Measurements from ENCODE around the gene AGBL4. TPM values are rescaled to one million over a fixed set of nuclear protein-coding genes. Genes with fewer than 3 reads are reported as not detected.

The AGBL4 gene
- total and polyA plus RNA-seq, 2 of the 4 experiments (the other 2 are of a cell fraction), result not detected

- intact Hi-C loops (cut with micrococcal nuclease), result no loop called here
- no CpG with 5 or more reads among the region's 1 CpG for WGBS, 2 experiments (ENCODE audit: extremely low coverage in 2 of 2, insufficient read length in 1 of 2)
- in situ Hi-C loops (cut with MboI; ENCODE audit: low sequenced_read_pairs), result no loop called here
These were observed 1177.3 kb downstream of the AGBL4 start for GRCh38 chr1:48846441-48846840.

More at GRCh38 chr1:48846441-48846840, 1177.3 kb downstream of the AGBL4 start:
- H2BK15ac ChIP-seq (ENCODE audit: low read depth, low read length), result no peak overlapping the region
- no peak overlapping the region for H2BK5ac ChIP-seq (ENCODE audit: low read depth, low read length, poor library complexity, severe bottlenecking)
- no peak overlapping the region for H3K18ac ChIP-seq (ENCODE audit: low read depth, low read length)
- no peak overlapping the region for H3K27ac ChIP-seq (ENCODE audit: insufficient read depth, low read length)
- dilution Hi-C loops (cut with HindIII; ENCODE audit: low sequenced_read_pairs, unreplicated experiment), result no loop called here
- CTCF ChIA-PET, result no interaction called here
- peaks cover 2% of the 10 kb centered on the region for H3K9me3 ChIP-seq (ENCODE audit: control insufficient read depth, insufficient read depth, low read length)
- no peaks in the 10 kb centered on the region for H3K27me3 ChIP-seq (ENCODE audit: control insufficient read depth, insufficient read depth, low read length)
- H2BK120ac ChIP-seq (ENCODE audit: low read depth, low read length), result no peak overlapping the region
- H3K79me1 ChIP-seq (ENCODE audit: low read depth in 1 of 2, low read length in 2 of 2), result no peaks in the 10 kb centered on the region
- POLR2A ChIA-PET (ENCODE audit: unreplicated experiment), result no interaction called here
- H4K20me1 ChIP-seq (ENCODE audit: insufficient read depth, low read length), result no peaks in the 10 kb centered on the region
- no peak overlapping the region for H3K4me3 ChIP-seq (ENCODE audit: insufficient read depth, low read depth, low read length)
- no peak overlapping the region for H3K14ac ChIP-seq (replicated peaks; ENCODE audit: low read depth, low read length)
- no peak overlapping the region for H2AFZ ChIP-seq (replicated peaks; ENCODE audit: low read length, poor library complexity)
- no peak overlapping the region for H4K8ac ChIP-seq (ENCODE audit: low read depth in 2 of 2, low read length in 2 of 2)
- H3K56ac ChIP-seq (ENCODE audit: extremely low read depth, insufficient read depth, low read length), result no peak overlapping the region
- no peak overlapping the region for H4K91ac ChIP-seq (ENCODE audit: insufficient read depth, low read depth, low read length)
- no peak overlapping the region for H3K4ac ChIP-seq (ENCODE audit: low read depth, low read length)
- no peaks in the 10 kb centered on the region for H3K4me1 ChIP-seq (ENCODE audit: control insufficient read depth, insufficient read depth, low read length)
- no peak overlapping the region for H3K4me2 ChIP-seq (ENCODE audit: low read depth, low read length)
- no peak for DNase-seq
- ATAC-seq (ENCODE audit: low read depth), result no peak
- TF ChIP-seq MXI1 (IDR thresholded peaks at IDR 0.05; ENCODE audit: borderline replicate concordance, low read depth, low read length) (no peak), NFE2L2 (IDR thresholded peaks at IDR 0.05; ENCODE audit: low read depth, low read length) (no peak), ELK1 (IDR thresholded peaks at IDR 0.05; ENCODE audit: borderline replicate concordance, low read depth, low read length) (no peak)
- no peaks in the 10 kb centered on the region for H3K9me1 ChIP-seq (ENCODE audit: insufficient read depth, low read length)
- H3K23ac ChIP-seq (ENCODE audit: low read depth, low read length), result no peak overlapping the region
- H4K5ac ChIP-seq (ENCODE audit: low read depth, low read length), result no peak overlapping the region
- no peak overlapping the region for H2AK9ac ChIP-seq (replicated peaks; ENCODE audit: low read depth, low read length, poor library complexity)
- no TSS peak for BruUV-seq (replicated peaks)
- no peak overlapping the region for H2AK5ac ChIP-seq (ENCODE audit: low read depth, low read length)
- H3K36me3 ChIP-seq (ENCODE audit: control insufficient read depth, insufficient read depth, low read length), result no peaks in the 10 kb centered on the region
- no peak overlapping the region for H3K9ac ChIP-seq (ENCODE audit: low read depth, low read length)
- H2BK20ac ChIP-seq (ENCODE audit: low read depth, low read length), result no peak overlapping the region
